ENCODE data around the gene AFM. TPM values are rescaled to one million over a fixed set of nuclear protein-coding genes. Genes with fewer than 3 reads are reported as not detected.

Gene AFM
- polyA plus RNA-seq, 2 of the 4 experiments (the other 2 are of a cell fraction), result not detected

GRCh38 chr4:73487233-73487632 is 5.7 kb downstream of the AFM start:
- no peak overlapping the region for H3K4me2 ChIP-seq
- TF ChIP-seq PBX3 (IDR thresholded peaks at IDR 0.05) (no peak), KDM5A (IDR thresholded peaks at IDR 0.05) (no peak), REST (IDR thresholded peaks at IDR 0.05) (no peak), FOXS1 (CRISPR knock-in tag; IDR thresholded peaks at IDR 0.05) (no peak)
- H3K4me1 ChIP-seq, result no peaks in the 10 kb centered on the region
- FAIRE-seq (no peak), ATAC-seq (no peak), DNase-seq (ENCODE audit: low read depth in 1 of 2, low spot score in 1 of 2) (no peak)
- no peak overlapping the region for H3K27ac ChIP-seq
- H3K9me3 ChIP-seq, result no peaks in the 10 kb centered on the region
- WGBS (ENCODE audit: missing lambda C conversion rate), result 100% methylated on average over 1 of the region's 1 CpG
- H3K4me3 ChIP-seq, result no peak overlapping the region
- POLR2A ChIA-PET, result no interaction called here
- CTCF ChIA-PET, result no interaction called here

GRCh38 chr4:73499996-73500765 is 18.6 kb downstream of the AFM start:
- Histone ChIP-seq H3K9me3 (no peaks in the 10 kb centered on the region), H3K4me3 (peak overlapping the region; percentile 10; the same call in 1 of the 3 replicates), H3K27ac (peak overlapping the region; percentile 41 to 67; a peak in 5 of 6 replicates), H3K4me2 (peak overlapping the region; percentile 78), H3K4me1 (0 out of 3 replicates have a peak, but pooled peaks cover 3% of the 10 kb centered on the region)
- FAIRE-seq, result no peak
- POLR2A ChIA-PET, result no interaction called here
- no peak for DNase-seq (ENCODE audit: low read depth in 1 of 2, low spot score in 1 of 2)
- WGBS (ENCODE audit: missing lambda C conversion rate), result 48% methylated on average over 4 of the region's 4 CpGs
- no peak for ATAC-seq
- CTCF ChIA-PET, result no interaction called here
- TF ChIP-seq, protein P1, sequence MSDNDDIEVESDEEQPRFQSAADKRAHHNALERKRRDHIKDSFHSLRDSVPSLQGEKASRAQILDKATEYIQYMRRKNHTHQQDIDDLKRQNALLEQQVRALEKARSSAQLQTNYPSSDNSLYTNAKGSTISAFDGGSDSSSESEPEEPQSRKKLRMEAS (IDR thresholded peaks at IDR 0.05), result no peak
- TF ChIP-seq ZSCAN20 (CRISPR knock-in tag; IDR thresholded peaks at IDR 0.05) (no peak), MAFK (IDR thresholded peaks at IDR 0.05; ENCODE audit: partially characterized antibody) (no peak), EHMT2 (IDR thresholded peaks at IDR 0.05; ENCODE audit: low read depth) (no peak), CHD4 (IDR thresholded peaks at IDR 0.05; ENCODE audit: borderline replicate concordance) (no peak), JUN (IDR thresholded peaks at IDR 0.05) (no peak)
- TF ChIP-seq, protein P2, sequence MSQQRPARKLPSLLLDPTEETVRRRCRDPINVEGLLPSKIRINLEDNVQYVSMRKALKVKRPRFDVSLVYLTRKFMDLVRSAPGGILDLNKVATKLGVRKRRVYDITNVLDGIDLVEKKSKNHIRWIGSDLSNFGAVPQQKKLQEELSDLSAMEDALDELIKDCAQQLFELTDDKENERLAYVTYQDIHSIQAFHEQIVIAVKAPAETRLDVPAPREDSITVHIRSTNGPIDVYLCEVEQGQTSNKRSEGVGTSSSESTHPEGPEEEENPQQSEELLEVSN (IDR thresholded peaks at IDR 0.05; ENCODE audit: borderline replicate concordance, low read depth), result no peak

DNA sequence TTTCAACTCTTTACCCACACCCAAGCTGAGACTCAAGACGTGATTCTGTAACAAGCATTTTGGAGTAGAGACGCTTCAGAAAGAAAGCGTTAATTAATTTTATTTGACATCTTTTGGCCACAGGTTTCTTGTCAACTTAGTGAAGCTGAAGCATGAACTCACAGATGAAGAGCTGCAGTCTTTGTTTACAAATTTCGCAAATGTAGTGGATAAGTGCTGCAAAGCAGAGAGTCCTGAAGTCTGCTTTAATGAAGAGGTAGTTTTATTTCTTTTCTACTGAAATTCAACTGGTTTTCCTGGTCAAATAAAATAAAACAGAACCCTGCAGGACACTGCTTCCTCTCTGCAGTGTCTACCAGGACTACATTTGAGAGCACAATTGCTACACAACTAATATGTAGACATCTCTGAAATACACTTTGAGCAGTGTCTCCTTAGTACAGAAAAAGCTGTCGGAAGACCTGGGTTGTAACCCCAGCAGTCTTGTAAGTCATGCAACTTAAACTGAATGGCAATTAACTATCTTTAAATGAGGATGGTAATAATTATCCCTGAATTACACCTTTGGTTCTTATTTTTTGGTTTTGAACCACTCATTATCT is 20.2 kb downstream of the AFM start:
- ATAC-seq, result no peak
- Histone ChIP-seq H3K4me3 (no peak overlapping the region), H3K9me3 (no peaks in the 10 kb centered on the region), H3K4me1 (0 out of 3 replicates have a peak, but pooled peaks cover 3% of the 10 kb centered on the region), H3K4me2 (no peak overlapping the region), H3K27ac (no peak overlapping the region)
- CTCF ChIA-PET, result interaction anchor here (0.6 kb wide), 1 partner anchor 20 kb away, joined by 3 read pairs; no protein-coding TSS in a partner anchor
- no peak for DNase-seq (ENCODE audit: low read depth in 1 of 2, low spot score in 1 of 2)
- POLR2A ChIA-PET, result no interaction called here
- FAIRE-seq, result no peak
- TF ChIP-seq EP300 (IDR thresholded peaks at IDR 0.05), result no peak
- no peak for TF ChIP-seq FOXS1 (CRISPR knock-in tag; IDR thresholded peaks at IDR 0.05)
- no peak for TF ChIP-seq SMC3 (IDR thresholded peaks at IDR 0.05)
- TF ChIP-seq ZSCAN20 (CRISPR knock-in tag; IDR thresholded peaks at IDR 0.05), result no peak
- TF ChIP-seq USF2 (IDR thresholded peaks at IDR 0.05), result no peak
- TF ChIP-seq BCL3 (IDR thresholded peaks at IDR 0.05), result no peak
- no peak for TF ChIP-seq RAD21 (conservative IDR thresholded peaks at IDR 0.05 in 1 of 2, IDR thresholded peaks at IDR 0.05 in 1 of 2)
- TF ChIP-seq EHMT2 (IDR thresholded peaks at IDR 0.05; ENCODE audit: low read depth), result no peak
- no peak for TF ChIP-seq HOXA7 (CRISPR knock-in tag; IDR thresholded peaks at IDR 0.05)
- no peak for TF ChIP-seq RFX5 (IDR thresholded peaks at IDR 0.05)
- TF ChIP-seq MAZ (IDR thresholded peaks at IDR 0.05; ENCODE audit: borderline replicate concordance, low read depth, low read length), result no peak
- no peak for TF ChIP-seq ZNF302 (CRISPR knock-in tag; IDR thresholded peaks at IDR 0.05)
- no peak for TF ChIP-seq MYC (IDR thresholded peaks at IDR 0.05; ENCODE audit: borderline replicate concordance, low read length)
- TF ChIP-seq EHF (CRISPR knock-in tag; IDR thresholded peaks at IDR 0.05), result no peak
- 98% methylated on average over 5 of the region's 5 CpGs for WGBS (ENCODE audit: missing lambda C conversion rate)

Measured in A549 (cell line).